Ectodermal cell (in vitro differentiated cells): Measurements from ENCODE around the gene NDUFB4.

Experiments used
- H3K27ac ChIP-seq: 2 replicates; pipeline ENCODE4 v1.7.0; 2013; ENCODE audit warnings: mild to moderate bottlenecking, low read depth, low read length; ENCODE audit not compliant: insufficient read depth, poor library complexity, severe bottlenecking
- H3K27me3 ChIP-seq: 2 replicates; pipeline ENCODE4 v1.7.0; 2013; ENCODE audit warnings: mild to moderate bottlenecking, low read length; ENCODE audit not compliant: insufficient read depth, control insufficient read depth, poor library complexity, severe bottlenecking
- H3K36me3 ChIP-seq: one replicate; pipeline ENCODE4 v1.7.0; 2013; ENCODE audit warnings: low read length; ENCODE audit not compliant: control insufficient read depth, insufficient read depth
- H3K4me1 ChIP-seq: one replicate; pipeline ENCODE4 v1.7.0; 2013; ENCODE audit warnings: low read length; ENCODE audit not compliant: control insufficient read depth, insufficient read depth
- H3K4me3 ChIP-seq: 2 replicates; pipeline ENCODE4 v1.7.0; 2013; ENCODE audit warnings: low read depth, low read length, control low read depth; ENCODE audit not compliant: insufficient read depth
- H3K9me3 ChIP-seq: 2 replicates; pipeline ENCODE4 v1.7.0; 2013; ENCODE audit warnings: mild to moderate bottlenecking, low read length, moderate library complexity; ENCODE audit not compliant: control insufficient read depth
- WGBS, 2 experiments: methylation state at CpG; one replicate each; pipeline ENCODE4 v1.1.7; 2013; ENCODE audit warnings: missing lambda C conversion rate in 2 of 2; 5-methylcytosine and 5-hydroxymethylcytosine counted together

The NDUFB4 gene

GRCh38 chr3:120560304-120561250, 35.6 kb upstream of the NDUFB4 start:
- peak overlapping the region; percentile 96 for H3K27ac ChIP-seq
- H3K27me3 ChIP-seq = no peaks in the 10 kb centered on the region
- H3K4me1 ChIP-seq = peaks cover 12% of the 10 kb centered on the region
- H3K4me3 ChIP-seq = no peak overlapping the region
- WGBS, 2 experiments = 42 to 49% methylated on average over 11 to 12 of the region's 12 CpGs
- H3K9me3 ChIP-seq = no peaks in the 10 kb centered on the region
- no peaks in the 10 kb centered on the region for H3K36me3 ChIP-seq

DNA sequence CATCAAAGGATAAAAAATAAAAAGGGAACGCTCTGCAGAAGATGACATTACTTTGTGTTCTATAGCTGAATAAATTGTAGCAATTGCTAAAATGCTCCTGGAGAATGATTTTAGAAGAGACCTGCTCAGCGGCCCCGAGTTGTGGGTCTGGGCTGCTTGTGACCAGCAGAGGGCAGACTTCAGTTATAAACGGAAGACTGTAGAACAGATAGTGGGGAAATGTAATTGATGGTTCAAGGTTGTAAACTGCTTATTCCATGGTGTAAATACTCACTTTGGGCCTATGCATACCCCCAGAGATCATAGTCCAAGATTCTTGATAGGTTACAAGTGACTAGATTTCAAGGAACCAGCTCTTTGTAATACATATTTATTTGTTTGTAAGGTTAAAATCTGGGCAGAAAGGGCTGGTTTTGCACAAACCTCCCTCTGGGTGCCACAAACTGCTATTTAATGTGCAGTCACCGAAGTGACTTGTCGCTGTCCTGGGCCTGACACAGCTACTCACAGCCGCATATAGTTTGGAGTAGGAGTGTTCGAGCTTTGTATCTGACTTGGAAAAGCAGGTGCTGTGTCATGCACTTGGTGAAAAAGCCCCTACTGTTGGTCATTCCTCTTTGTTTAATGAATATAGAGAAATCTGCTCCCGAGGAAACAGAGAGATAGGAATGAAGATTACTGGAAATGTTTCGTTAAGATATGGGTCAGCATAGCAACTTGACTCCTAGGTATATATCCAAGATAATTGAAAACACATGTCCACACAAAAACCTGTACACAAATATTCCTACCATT, 34.7 kb upstream of the NDUFB4 start:
- Histone ChIP-seq H3K9me3 (no peaks in the 10 kb centered on the region), H3K27me3 (no peaks in the 10 kb centered on the region), H3K4me1 (peaks cover 12% of the 10 kb centered on the region), H3K27ac (no peak overlapping the region), H3K4me3 (no peak overlapping the region), H3K36me3 (no peaks in the 10 kb centered on the region)
- 47 to 48% methylated on average over 10 of the region's 10 CpGs for WGBS, 2 experiments

DNA sequence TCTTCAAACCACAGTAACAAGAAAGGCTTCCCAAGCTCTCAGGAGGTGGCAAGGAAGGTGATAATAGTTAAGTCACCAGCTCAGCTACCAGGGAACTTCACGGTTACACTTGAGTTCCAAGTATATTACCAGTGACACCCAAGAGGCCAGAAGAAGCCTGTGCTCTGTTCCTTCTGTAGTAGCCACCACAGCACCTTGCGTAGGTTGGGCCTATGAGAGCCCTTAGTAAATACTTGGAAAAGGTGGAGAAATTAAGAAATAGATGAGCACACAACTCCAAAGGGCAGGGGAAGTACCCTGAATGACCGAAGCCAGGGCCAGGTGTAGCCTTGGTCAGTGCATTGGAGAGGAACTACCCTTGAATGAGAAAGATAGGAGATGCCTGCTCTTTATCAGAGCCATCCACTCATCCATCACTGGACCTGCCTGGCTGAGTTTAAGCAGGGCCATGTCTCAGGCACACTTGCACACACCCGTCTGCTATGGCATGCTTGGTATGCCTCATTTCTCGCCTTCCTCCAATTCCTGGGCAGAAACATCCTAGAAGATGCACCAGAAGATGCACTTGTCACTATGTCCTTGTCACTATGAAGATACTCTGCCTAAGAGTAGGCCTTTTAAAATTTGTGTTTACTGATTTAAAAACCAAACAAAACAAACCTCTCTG, 32.6 kb upstream of the NDUFB4 start:
- Histone ChIP-seq H3K4me3 (no peak overlapping the region), H3K27ac (no peak overlapping the region), H3K4me1 (peaks cover 18% of the 10 kb centered on the region), H3K27me3 (no peaks in the 10 kb centered on the region), H3K36me3 (no peaks in the 10 kb centered on the region), H3K9me3 (no peaks in the 10 kb centered on the region)
- 92 to 93% methylated on average over 5 of the region's 5 CpGs for WGBS, 2 experiments

GRCh38 chr3:120566243-120566975, 29.7 kb upstream of the NDUFB4 start:
- H3K9me3 ChIP-seq = no peaks in the 10 kb centered on the region

GRCh38 chr3:120567370-120568201, 28.6 kb upstream of the NDUFB4 start:
- Histone ChIP-seq H3K27me3 (no peaks in the 10 kb centered on the region), H3K27ac (peak overlapping the region; percentile 47), H3K4me1 (peaks cover 21% of the 10 kb centered on the region), H3K36me3 (no peaks in the 10 kb centered on the region), H3K9me3 (no peaks in the 10 kb centered on the region), H3K4me3 (no peak overlapping the region)
- WGBS, 2 experiments = 30 to 38% methylated on average over 7 to 8 of the region's 8 CpGs

More at GRCh38 chr3:120566243-120566975, 29.7 kb upstream of the NDUFB4 start:
- WGBS, 2 experiments = 94% methylated on average over 4 of the region's 4 CpGs
- Histone ChIP-seq H3K36me3 (no peaks in the 10 kb centered on the region), H3K27me3 (no peaks in the 10 kb centered on the region), H3K4me3 (no peak overlapping the region), H3K4me1 (peaks cover 21% of the 10 kb centered on the region), H3K27ac (no peak overlapping the region)

DNA sequence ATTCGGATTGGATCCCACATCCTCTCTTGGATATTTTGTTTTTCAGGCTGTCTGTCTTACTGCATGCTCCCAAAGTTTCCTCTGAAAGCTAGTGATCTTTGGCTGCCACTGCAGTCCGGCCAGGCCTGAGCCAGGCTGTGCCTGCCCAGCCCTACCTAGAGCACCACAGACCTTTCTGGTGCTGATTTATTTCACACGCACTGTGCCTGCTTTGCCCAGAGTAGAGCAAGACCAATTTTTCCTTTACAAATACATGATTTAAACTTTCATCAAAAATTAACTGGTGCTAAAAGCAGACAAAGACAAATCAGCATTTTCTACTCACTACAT, 28.0 kb upstream of the NDUFB4 start:
- Histone ChIP-seq H3K4me3 (no peak overlapping the region), H3K27ac (peak overlapping the region; percentile 47), H3K4me1 (peaks cover 21% of the 10 kb centered on the region), H3K27me3 (no peaks in the 10 kb centered on the region), H3K36me3 (no peaks in the 10 kb centered on the region), H3K9me3 (no peaks in the 10 kb centered on the region)
- WGBS, 2 experiments = 47 to 51% methylated on average over 3 of the region's 3 CpGs

- WGBS, 2 experiments = 83 to 85% methylated on average over 3 of the region's 3 CpGs
- Histone ChIP-seq H3K27ac (no peak overlapping the region), H3K27me3 (no peaks in the 10 kb centered on the region), H3K9me3 (no peaks in the 10 kb centered on the region), H3K36me3 (no peaks in the 10 kb centered on the region), H3K4me1 (peaks cover 21% of the 10 kb centered on the region), H3K4me3 (no peak overlapping the region)
These were observed 27.5 kb upstream of the NDUFB4 start for GRCh38 chr3:120568598-120568997.

DNA sequence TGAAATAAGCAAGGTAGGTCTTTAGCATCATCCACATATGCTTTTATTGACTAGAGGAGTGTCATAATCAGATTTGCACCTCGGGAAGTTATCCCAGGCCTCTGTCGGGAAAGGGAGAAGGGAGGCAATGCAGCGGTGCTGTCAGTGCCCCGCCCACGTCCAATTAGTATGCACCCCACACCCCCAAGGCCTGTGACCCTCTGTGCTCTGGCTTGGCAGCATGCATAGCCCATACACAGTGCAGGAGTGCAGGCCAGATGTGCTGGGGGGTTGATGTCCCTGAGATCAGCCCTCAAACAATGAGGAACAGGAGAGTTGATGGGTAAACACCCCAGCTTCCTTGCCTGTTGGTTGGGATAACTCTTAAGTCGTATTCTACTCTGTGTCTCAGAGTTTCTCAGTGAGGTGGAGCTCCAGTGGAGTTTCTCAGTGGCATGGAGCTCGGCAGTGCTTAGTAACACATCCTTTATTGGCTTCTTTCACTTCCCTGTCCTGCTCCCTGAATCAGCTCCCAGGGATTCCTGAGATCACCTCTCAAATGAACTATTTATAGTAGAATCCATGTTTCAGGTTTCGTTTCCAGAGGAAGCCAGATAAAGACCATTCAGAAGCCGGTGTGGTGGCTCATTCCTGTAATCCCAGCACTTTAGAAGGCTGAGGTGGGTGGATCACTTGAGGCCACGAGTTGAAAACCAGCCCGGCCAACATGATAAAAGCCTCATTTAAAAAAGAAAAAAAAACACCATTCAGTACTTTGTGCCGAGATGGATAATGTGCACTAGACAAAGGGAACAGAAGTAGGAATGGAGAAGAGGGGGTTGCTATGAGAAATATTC, 26.7 kb upstream of the NDUFB4 start:
- Histone ChIP-seq H3K9me3 (no peaks in the 10 kb centered on the region), H3K27me3 (no peaks in the 10 kb centered on the region), H3K4me1 (peaks cover 21% of the 10 kb centered on the region), H3K36me3 (no peaks in the 10 kb centered on the region), H3K4me3 (no peak overlapping the region), H3K27ac (no peak overlapping the region)
- 84 to 87% methylated on average over 10 to 11 of the region's 12 CpGs for WGBS, 2 experiments
